HG02870 (cell line): ENCODE results near the gene ATOSB.
A peak's percentile ranks its signal among the peaks of the same experiment; 100 is the strongest.

ENCODE experiments used
- ATAC-seq: cut with Tn5 transposase; IDR thresholded peaks from one replicate; pipeline ENCODE4 v1.9.1; 2021; ENCODE audit warnings: mild to moderate bottlenecking, moderate library complexity; ENCODE audit not compliant: unreplicated experiment

Gene ATOSB

DNA sequence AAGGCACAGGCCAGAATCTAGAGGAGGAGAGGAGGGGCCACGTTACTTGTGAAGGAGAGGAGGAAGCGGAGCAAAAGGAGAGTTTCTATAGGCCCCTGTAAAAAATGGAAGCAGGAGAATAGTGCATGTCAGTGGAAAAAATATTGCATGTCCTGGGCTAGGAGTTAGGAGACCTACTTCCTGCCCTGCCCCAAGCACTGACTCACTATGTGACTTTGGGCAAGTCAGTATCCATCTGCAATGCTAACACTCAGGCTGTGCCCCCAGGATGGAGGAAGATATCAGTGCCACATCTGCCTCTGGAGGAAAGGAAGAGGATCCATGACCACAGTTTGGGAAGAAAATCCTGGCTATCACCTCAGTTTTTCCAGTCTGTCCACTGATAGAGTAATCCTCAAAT is 26.2 kb downstream of the ATOSB start:
- no peak for ATAC-seq

DNA sequence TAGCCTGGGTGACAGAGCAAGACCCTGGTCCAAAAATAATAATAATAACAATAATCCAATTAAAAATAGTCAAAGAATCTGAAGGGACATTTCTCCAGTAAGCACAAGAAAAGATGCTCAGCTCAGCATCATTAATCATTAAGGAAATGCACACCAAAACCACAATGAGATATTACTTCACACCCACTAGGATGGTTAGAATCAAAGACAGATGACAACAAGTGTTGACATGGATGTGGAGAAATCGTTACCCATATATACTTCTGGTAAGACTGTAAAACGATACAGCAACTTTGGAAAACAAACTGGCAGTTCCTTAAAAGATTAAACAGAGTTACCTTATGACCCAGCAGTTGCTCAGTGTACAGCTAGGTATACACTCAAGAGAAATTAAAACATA is 30.6 kb downstream of the ATOSB start:
- no peak for ATAC-seq

- peak; percentile 92 for ATAC-seq
These were observed 36.0 kb downstream of the ATOSB start, which contains the start of gene FANCG for GRCh38 chr9:35079426-35080341. Gene FANCG (minus strand): TSS chr9:35079942. CDS start chr9:35079524, 418 bp downstream.

- no peak for ATAC-seq
These were observed 36.6 kb downstream of the ATOSB start for GRCh38 chr9:35079041-35079425.

DNA sequence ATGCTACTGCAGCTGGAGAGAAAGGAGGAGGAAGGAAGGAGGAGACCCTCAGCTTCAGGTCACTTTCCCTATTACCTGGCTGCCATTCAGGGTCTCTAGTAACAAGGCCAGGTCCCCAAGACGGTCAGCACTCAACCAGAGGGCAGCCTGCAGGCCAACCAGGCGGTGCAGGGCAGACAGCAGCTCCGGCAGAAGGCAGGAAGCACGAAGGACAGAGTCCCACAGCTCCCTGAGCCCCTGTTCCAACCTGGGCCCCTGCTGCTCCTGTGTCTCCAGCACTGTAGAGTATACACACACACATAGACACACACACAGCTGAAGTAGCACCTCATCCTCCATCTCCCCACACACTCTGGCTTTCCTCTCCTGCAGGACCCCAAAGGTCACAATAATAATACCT is 37.6 kb downstream of the ATOSB start:
- ATAC-seq: no peak

GRCh38 chr9:35076848-35077247 is 38.8 kb downstream of the ATOSB start:
- ATAC-seq: no peak

- ATAC-seq: no peak
These were observed 40.3 kb downstream of the ATOSB start for GRCh38 chr9:35075358-35075757.

DNA sequence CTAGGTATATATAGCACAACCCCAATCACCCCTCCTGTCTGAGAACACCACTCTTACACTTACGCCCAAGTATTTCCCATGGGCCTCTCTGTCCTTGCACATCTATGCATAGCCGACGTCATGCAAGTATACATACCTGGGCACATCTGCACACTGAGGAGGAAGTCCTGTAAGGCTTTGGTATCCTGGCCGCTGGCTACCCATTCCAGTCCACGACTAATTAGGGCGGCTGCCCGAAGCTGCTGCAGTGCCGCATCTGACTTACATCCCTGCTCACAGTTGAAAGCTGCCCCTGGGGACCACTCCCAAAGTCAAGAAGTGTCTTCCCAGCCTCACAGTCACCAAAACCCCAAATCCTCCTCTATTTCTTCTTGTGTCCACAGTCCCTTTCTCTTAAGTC is 40.9 kb downstream of the ATOSB start:
- ATAC-seq: no peak

GRCh38 chr9:35074141-35074540 is 41.5 kb downstream of the ATOSB start:
- ATAC-seq: no peak

DNA sequence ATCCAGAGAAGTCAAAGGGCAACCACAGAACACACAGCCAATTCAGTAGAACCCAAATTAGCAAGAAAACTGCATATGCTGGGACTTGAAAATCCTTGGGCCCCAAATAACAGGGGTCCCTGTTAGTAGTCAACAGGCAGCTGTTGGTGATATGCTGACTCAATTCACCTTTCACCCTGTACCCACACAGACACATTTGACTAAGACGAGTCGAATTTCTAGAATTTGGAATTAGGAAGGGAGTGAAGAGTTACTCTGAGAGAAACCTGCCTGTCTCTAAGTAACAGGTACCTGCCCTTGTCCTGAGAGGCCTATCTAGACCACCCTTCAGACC is 42.4 kb downstream of the ATOSB start:
- ATAC-seq: no peak

GRCh38 chr9:35072461-35073278 is 43.0 kb downstream of the ATOSB start, which contains the start of gene VCP:
Gene VCP (minus strand): TSS chr9:35072625. CDS start chr9:35072353, 272 bp downstream.
- peak; percentile 85 for ATAC-seq

- ATAC-seq: peak; percentile 40
These were observed 43.7 kb downstream of the ATOSB start for GRCh38 chr9:35071814-35072460.

DNA sequence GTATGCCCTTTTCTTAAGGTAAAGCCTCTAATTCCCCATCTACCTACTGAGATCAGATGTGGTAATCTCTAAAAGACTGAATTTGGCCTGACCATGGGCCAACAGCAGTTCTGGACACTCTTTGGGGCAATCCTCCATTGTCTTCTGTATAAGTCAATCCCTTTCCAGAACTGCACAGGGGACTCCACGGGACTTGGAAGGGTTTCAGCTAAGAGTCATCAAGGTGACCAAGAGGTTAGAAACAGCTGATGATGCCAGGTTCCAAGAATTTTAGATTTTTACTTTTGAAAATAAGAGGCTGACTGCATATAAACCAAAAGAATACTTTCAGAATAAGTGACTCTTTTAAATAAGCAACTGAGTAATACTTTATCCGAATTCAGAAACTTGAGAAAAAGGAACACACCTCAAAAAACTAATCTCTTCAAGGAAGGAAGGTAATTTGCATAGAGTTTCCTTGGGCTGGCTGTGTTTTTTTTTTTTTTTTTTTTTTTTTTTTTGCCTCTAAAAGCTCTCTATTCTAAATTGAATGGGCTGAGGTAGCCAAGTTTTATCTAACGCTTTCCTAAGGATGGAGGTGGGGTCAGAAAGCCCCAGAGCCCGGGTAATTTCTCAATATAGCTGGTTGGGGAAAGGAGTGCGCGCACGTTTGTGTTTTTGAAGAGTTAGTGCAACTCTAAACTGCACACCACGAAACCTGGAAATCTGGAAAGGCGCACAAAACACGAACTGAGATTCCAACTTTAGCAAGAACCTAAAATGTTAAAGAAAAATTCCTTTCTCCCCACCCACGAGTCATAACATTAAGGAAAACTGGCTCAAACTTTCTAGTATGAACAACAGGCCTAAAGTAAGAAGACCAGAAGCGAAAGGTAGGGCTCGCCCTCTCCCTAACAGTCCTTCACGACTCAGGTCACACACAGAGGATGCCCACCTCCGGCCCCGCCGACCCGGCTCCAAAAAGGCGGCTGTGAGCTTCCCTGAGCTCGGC is 44.5 kb downstream of the ATOSB start:
- ATAC-seq: no peak

DNA sequence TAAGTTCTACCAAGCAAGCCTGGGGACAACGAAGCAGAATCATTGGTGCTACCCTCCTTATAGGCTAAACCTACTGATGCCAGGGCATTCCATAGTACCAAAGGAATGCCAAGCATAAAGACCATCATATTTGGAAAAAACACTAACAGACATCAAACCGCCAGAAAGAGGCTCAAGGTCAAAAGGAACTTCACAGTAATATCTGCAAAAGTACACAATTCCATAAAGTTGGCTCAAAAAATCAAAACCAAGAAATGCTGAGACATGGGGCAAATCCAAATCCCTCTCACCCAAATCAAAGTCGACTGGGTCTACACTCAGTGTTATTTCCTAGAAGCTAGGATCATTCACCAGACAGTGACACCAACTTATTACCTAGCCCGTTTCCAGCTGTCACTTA is 46.6 kb downstream of the ATOSB start:
- no peak for ATAC-seq

- no peak for ATAC-seq
These were observed 48.6 kb downstream of the ATOSB start for GRCh38 chr9:35067056-35067455.

GRCh38 chr9:35060548-35061207 is 55.0 kb downstream of the ATOSB start:
- ATAC-seq: no peak

GRCh38 chr9:35059438-35059837 is 56.2 kb downstream of the ATOSB start:
- ATAC-seq: no peak

DNA sequence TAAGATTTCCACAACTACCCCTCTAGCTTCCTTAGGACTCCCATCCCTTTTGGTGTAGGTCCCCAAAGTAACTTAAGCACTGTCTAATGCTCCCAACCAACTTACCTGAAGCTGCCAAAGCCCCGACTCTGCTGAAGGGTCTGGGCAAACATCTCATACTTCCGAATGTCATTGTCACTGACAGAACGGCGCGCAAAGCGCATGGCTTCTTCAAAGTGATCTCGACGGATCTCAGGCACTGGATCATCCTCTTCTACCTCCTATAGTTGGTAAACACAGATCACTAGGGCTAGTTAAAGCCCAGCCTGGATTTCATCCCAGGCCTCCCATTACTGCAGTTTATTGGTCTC is 58.4 kb downstream of the ATOSB start:
- no peak for ATAC-seq

DNA sequence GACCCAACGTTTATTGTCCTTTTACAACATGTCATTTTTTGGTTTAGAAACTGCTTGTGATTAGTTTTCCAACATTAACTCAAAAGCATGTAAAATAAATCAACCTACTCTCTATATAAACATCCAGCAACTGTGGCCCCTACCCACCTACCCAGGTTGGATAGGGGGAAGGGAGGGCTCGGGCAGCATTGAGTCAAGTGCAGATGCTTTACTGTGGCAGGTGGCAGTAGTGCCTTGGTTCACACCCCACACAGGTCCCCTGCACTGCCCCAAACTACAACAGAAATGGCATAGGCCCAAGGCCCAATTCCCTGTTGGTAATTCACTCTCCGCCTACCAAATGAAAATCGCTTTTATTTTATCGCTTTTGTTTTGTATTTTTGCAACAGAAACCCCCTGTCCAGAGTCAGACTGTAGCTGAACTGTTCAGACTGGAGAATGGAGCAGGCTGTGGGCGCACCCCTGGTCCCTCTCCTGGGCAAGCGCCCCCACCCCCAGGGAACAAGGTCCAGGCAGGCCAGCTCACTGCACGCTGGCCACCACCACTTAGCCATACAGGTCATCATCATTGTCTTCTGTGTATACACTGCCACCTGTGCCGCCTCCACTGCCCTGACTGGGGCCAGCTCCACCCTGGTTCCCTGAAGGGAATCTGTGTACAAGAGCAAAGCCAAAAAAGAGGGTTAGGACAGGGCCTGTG is 58.9 kb downstream of the ATOSB start:
- ATAC-seq: no peak
